Measurements from ENCODE around the gene ZNF239. TPM values are rescaled to one million over a fixed set of nuclear protein-coding genes. Genes with fewer than 3 reads are reported as not detected.

The ZNF239 gene
- total RNA-seq: 1 to 10 TPM in 1 of 4 donors, under 1 TPM in 3; 0.30 to 1.2 (median 0.69) TPM

DNA sequence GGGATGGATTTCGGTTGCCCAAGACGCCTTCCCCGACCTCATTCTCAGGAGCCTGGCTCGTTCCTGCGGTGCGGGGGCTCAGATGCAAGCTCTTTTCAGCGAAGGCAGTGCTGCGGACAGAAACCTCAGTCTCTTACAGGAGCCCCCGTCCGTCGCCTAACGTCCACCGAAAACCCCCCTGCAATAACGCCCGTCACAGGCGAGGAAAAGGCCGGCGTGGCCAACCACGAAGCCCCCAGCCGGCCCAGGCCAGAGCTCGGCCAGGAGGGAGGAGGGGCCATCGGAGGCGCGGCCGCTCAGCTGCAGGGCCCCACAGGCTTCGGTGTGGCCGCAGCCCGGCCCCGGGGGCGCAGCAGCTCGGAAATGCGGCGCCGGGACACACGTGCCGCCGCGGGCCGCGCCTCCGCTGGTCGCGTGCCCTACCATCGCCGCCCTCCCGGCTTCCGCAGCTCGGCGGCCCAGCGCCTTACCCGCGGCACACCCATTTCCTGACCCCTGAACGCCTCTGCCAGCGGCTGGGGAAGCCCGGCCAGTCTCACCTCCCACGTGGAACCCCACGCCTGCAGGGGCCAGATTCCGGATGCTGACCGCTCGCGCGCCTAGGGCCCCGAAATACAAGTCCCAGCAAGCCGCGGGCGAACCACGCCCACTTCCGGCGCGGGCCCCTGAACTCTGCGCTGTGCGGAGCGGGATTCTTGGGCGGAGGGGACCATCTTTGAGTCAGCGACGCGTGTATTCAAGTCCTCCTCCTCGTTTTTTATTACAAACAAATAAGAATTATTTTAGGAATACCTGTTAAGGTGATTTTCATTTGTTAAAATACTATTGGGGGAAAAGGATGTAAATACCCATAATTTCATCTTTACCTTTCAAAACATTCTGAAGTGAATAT, at the start of gene ZNF239:
Gene ZNF239 (minus strand): TSS at position 616 of the 892 bp plus-strand sequence. CDS start 16,537 bp downstream, outside the sequence.
- peaks cover 21% of the 10 kb centered on the region for H3K4me1 ChIP-seq
- WGBS: 12% methylated on average over 28 of the region's 78 CpGs
- peak; percentile 92 to 93 for DNase-seq (ENCODE audit: low spot score in 2 of 2)
- peak within 1 kb of the TSS; percentile 61 for H3K27ac ChIP-seq
- TF ChIP-seq, protein P1, sequence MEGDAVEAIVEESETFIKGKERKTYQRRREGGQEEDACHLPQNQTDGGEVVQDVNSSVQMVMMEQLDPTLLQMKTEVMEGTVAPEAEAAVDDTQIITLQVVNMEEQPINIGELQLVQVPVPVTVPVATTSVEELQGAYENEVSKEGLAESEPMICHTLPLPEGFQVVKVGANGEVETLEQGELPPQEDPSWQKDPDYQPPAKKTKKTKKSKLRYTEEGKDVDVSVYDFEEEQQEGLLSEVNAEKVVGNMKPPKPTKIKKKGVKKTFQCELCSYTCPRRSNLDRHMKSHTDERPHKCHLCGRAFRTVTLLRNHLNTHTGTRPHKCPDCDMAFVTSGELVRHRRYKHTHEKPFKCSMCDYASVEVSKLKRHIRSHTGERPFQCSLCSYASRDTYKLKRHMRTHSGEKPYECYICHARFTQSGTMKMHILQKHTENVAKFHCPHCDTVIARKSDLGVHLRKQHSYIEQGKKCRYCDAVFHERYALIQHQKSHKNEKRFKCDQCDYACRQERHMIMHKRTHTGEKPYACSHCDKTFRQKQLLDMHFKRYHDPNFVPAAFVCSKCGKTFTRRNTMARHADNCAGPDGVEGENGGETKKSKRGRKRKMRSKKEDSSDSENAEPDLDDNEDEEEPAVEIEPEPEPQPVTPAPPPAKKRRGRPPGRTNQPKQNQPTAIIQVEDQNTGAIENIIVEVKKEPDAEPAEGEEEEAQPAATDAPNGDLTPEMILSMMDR (IDR thresholded peaks at IDR 0.05): no peak
- no peak for TF ChIP-seq EP300 (IDR thresholded peaks at IDR 0.05)
- no peak for TF ChIP-seq POLR2A (IDR thresholded peaks at IDR 0.05)
- TF ChIP-seq POLR2AphosphoS5 (IDR thresholded peaks at IDR 0.05): no peak
- no peaks in the 10 kb centered on the region for H3K27me3 ChIP-seq
- peak within 1 kb of the TSS; percentile 68 for H3K4me3 ChIP-seq
- no peaks in the 10 kb centered on the region for H3K36me3 ChIP-seq
- H3K9me3 ChIP-seq: no peaks in the 10 kb centered on the region

DNA sequence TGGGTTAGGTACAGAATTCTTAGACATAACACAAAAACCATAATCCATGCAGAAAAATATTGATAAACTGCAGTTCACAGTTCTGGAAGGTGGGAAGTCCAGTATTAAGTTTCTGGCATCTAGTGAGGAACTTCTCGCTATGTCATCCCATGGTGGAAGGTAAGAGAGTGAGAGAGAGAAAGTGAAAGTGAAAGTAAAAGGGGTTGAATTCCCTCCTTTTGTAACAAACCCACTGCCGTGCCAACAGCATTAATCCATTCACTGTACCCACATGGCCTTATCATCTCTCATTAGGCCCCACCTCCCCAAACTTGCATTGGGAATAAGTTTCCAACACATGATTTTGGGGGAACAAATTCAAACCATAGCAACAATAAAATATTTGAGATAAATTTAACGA, 48.9 kb upstream of the ZNF239 start:
- DNase-seq (ENCODE audit: low spot score in 2 of 2): no peak
- H3K4me3 ChIP-seq: no peak overlapping the region
- 57% methylated on average over 3 of the region's 3 CpGs for WGBS

DNA sequence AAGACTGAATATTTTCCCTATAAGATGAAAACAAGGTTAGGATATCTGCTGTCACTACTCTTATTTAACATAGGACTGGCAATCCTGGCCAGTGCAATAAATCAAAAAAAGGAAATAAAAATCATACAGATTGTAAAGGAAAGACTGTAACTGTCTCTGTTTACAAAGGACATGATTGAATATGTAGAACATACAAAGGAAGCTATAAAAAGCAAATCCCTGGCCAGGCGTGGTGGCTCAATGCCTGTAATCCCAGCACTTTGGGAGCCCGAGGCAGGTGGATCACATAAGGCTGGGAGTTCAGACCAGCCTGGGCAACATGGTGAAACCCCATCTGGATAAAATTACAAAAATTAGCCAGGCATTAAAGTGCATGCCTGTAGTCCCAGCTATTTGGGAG, 47.6 kb upstream of the ZNF239 start:
- TF ChIP-seq POLR2A (IDR thresholded peaks at IDR 0.05) (no peak), POLR2AphosphoS5 (IDR thresholded peaks at IDR 0.05) (no peak)
- TF ChIP-seq, protein P1 (IDR thresholded peaks at IDR 0.05): no peak
- 23% methylated on average over 2 of the region's 2 CpGs for WGBS
- H3K27me3 ChIP-seq: no peaks in the 10 kb centered on the region
- no peak overlapping the region for H3K4me3 ChIP-seq
- no peak for DNase-seq (ENCODE audit: low spot score in 2 of 2)
- H3K9me3 ChIP-seq: no peaks in the 10 kb centered on the region
- peaks cover under 1% of the 10 kb centered on the region for H3K36me3 ChIP-seq
- H3K27ac ChIP-seq: no peak overlapping the region
- no peaks in the 10 kb centered on the region for H3K4me1 ChIP-seq

More for the DNA sequence above, 48.9 kb upstream of the ZNF239 start:
- no peaks in the 10 kb centered on the region for H3K4me1 ChIP-seq
- H3K27ac ChIP-seq: no peak overlapping the region
- TF ChIP-seq POLR2A (IDR thresholded peaks at IDR 0.05): no peak
- no peak for TF ChIP-seq POLR2AphosphoS5 (IDR thresholded peaks at IDR 0.05)
- TF ChIP-seq EP300 (IDR thresholded peaks at IDR 0.05): no peak
- TF ChIP-seq, protein P1 (IDR thresholded peaks at IDR 0.05): no peak
- no peaks in the 10 kb centered on the region for H3K9me3 ChIP-seq
- no peaks in the 10 kb centered on the region for H3K27me3 ChIP-seq
- H3K36me3 ChIP-seq: no peaks in the 10 kb centered on the region

DNA sequence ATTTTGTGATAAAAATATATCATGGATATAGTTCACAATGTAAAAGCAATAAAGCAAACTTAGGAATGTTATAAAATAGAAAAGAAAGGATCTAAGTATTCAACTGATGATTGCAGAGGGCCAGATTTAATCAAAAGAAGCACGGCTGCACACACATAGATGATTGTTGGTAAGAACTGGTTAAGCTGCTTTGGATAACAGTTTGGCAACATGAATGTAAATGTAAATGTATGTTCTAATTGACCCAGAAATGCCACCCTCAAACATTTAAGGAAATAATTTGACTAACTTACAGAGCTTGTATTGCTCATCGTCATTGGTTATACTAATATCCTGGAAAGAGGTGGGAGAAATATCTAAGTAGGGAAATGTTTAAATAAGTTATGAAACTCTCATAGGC, 45.0 kb upstream of the ZNF239 start:
- Histone ChIP-seq H3K27me3 (no peaks in the 10 kb centered on the region), H3K4me1 (no peaks in the 10 kb centered on the region), H3K4me3 (no peak overlapping the region), H3K36me3 (peaks cover 19% of the 10 kb centered on the region), H3K27ac (no peak overlapping the region), H3K9me3 (peaks cover 7% of the 10 kb centered on the region)
- TF ChIP-seq POLR2A (IDR thresholded peaks at IDR 0.05) (no peak), EP300 (IDR thresholded peaks at IDR 0.05) (no peak), POLR2AphosphoS5 (IDR thresholded peaks at IDR 0.05) (no peak)
- TF ChIP-seq, protein P1 (IDR thresholded peaks at IDR 0.05): no peak
- WGBS: 63% methylated on average over 2 of the region's 2 CpGs
- no peak for DNase-seq (ENCODE audit: low spot score in 2 of 2)

DNA sequence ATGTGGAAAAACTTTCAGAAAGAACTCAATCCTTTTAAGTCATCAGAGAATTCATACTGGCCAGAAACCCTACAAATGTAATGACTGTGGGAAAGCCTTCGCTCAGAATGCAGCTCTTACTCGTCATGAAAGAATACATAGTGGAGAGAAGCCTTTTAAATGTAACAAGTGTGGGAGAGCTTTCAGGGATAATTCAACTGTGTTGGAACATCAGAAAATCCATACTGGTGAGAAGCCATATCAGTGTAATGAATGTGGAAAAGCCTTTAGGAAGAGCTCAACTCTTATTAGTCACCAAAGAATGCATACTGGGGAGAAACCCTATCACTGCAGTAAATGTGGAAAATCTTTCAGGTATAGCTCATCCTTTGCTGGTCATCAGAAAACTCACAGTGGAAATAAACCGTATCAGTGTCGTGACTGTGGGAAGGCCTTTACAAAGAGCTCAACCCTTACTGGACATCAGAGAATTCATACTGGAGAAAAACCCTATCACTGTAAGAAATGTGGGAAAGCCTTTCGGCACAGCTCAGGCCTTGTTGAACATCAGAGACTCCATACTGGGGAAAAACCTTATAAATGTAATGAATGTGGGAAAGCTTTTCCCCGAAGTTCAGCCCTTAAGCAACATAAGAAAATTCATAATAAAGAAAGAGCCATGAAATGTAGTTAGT, 42.4 kb upstream of the ZNF239 start:
- no peak for DNase-seq (ENCODE audit: low spot score in 2 of 2)
- Histone ChIP-seq H3K27ac (no peak overlapping the region), H3K4me1 (no peaks in the 10 kb centered on the region), H3K9me3 (peaks cover 7% of the 10 kb centered on the region), H3K27me3 (no peaks in the 10 kb centered on the region), H3K4me3 (no peak overlapping the region), H3K36me3 (peaks cover 32% of the 10 kb centered on the region)
- no peak for TF ChIP-seq EP300 (IDR thresholded peaks at IDR 0.05)
- WGBS: 96% methylated on average over 6 of the region's 6 CpGs

Data from suprapubic skin (tissue), 4 donors.